BE2C (cell line): Measurements from ENCODE around the gene FAT3. TPM values are rescaled to one million over a fixed set of nuclear protein-coding genes. Genes with fewer than 3 reads are reported as not detected.
A peak's percentile ranks its signal among the peaks of the same experiment; 100 is the strongest.

Experiments
- DNase-seq: peaks from one replicate; pipeline ENCODE4 v3.0.0-alpha.2; 2020
- H3K27me3 ChIP-seq: fragments of 250-450 bp; sonication (Bioruptor Pico); 2 replicates; pipeline ENCODE4 v1.5.1; 2020; ENCODE audit warnings: mild to moderate bottlenecking
- H3K36me3 ChIP-seq: fragments of 250-450 bp; sonication (Bioruptor Pico); 2 replicates; pipeline ENCODE4 v1.5.1; 2020; ENCODE audit warnings: mild to moderate bottlenecking
- H3K4me1 ChIP-seq: fragments of 250-450 bp; sonication (Bioruptor Pico); 2 replicates; pipeline ENCODE4 v1.5.1; 2020
- H3K4me3 ChIP-seq: 2 replicates; pipeline ENCODE4 v1.5.1; 2011; ENCODE audit warnings: low read depth, low read length
- H3K9me3 ChIP-seq: fragments of 250-450 bp; sonication (Bioruptor Pico); 2 replicates; pipeline ENCODE4 v1.5.1; 2020
- CTCF ChIP-seq: IDR thresholded peaks from 2 replicates; pipeline ENCODE4 v1.5.1; 2012; ENCODE audit warnings: mild to moderate bottlenecking, low read depth, low read length
- polyA plus RNA-seq: library from polyadenylated mRNA; unstranded; fragments of >200 nt; gene quantifications from one replicate; pipeline ENCODE4 v1.2.1, GENCODE V29; 2012; ENCODE audit warnings: low read depth, missing spikeins; ENCODE audit not compliant: insufficient read length, insufficient read depth

Gene FAT3
- 0.39 TPM for polyA plus RNA-seq

DNA sequence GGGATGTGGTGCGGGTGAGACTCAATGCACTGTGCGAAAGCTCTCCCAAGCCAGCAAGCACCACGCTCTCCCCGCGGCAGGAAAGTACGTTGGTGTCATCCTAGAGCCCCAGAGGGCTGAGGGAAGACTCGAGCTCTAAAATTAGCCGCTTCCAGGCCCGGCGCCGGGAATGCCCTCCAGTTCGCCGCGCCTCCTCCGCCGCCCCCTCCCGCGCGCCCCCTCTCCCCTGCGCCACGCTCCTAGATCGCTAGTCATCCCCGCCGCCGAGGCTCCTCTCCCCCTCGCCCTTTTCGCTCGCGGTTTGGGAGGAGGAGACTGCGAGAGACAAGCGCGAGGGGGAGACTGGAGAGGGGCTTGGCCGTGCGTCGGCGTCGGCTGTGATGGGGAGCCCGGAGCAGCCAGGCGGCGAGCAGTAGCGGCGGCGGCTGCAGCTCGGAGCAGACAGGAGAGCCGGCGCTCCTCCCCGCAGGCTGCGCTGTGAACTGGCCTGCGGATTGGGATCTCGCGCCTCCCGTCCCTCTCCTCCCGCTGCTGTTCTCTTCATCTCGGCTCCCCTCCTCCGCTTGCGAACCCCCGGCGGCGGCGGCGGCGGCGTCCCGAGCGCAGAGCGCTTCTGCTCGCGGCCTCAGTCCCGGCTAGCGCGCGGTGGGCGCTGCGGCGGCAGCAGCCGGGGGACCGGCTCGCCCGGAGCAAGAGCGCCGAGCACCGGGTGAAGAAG is at the start of gene FAT3:
Gene FAT3, plus strand, starts transcription at position 412 of the 718 bp plus-strand sequence. CDS start 127,295 bp downstream, outside the sequence.
- peak; percentile 75 for DNase-seq

DNA sequence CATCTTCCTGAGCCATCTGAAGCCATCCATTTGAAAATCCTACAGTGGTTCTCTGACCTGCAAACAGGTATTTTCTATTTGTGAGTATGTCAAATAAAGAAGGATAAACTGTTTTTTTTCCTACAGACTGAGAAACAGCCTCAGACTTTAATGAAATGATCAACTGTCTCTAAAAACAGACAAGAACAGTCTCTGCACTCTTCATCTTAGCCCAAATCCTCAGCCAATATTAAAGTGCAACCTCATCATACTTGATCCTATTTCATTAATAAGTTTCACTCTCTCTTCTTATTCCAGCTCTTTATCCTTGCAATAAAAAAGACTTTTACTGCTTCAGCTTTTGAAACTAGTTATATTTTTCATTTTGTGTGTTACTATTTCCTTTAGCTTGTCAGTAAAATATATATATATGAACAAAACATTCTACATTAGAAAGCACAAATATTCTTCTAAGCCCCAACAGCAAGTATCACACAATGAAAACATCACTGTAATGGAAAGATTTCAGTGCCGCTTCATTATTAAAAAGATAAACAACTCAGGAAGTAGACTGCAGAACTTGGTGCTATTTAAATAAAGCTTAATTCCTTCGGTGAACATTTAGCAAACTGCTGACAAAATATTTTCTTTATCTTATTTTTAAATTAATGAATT is 45.5 kb upstream of the FAT3 start:
- DNase-seq, result no peak
- H3K4me3 ChIP-seq, result no peak overlapping the region

More for the DNA sequence above, at the start of gene FAT3:
- Histone ChIP-seq H3K4me3 (peak within 1 kb of the TSS; percentile 63), H3K36me3 (no peaks in the 10 kb centered on the region), H3K4me1 (peaks cover 3% of the 10 kb centered on the region), H3K27me3 (peaks cover 43% of the 10 kb centered on the region), H3K9me3 (no peaks in the 10 kb centered on the region)
- TF ChIP-seq CTCF, result no peak

DNA sequence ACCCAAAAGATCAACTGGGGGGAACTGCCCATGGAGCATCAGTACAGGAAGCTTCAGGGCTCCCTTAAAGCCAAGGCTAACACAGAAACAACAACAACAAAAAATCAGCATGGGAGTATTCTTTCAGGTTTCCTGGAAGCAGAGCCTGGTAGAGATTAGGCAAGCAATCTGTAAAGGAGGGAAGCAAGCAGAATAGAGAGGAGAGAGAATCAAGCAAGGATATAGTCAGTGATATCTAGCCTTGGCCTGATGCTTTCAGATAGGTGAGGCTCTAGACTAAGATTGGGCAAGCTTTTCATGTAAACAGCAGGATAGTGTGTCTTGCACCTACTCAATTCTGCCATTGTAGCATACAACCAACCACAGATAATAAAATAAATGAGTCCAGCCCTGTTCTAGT is 44.4 kb upstream of the FAT3 start:
- no peak for TF ChIP-seq CTCF

More for the DNA sequence above, 45.5 kb upstream of the FAT3 start:
- H3K27me3 ChIP-seq, result no peaks in the 10 kb centered on the region
- no peaks in the 10 kb centered on the region for H3K9me3 ChIP-seq
- H3K4me1 ChIP-seq, result no peaks in the 10 kb centered on the region
- no peak for TF ChIP-seq CTCF
- no peaks in the 10 kb centered on the region for H3K36me3 ChIP-seq

DNA sequence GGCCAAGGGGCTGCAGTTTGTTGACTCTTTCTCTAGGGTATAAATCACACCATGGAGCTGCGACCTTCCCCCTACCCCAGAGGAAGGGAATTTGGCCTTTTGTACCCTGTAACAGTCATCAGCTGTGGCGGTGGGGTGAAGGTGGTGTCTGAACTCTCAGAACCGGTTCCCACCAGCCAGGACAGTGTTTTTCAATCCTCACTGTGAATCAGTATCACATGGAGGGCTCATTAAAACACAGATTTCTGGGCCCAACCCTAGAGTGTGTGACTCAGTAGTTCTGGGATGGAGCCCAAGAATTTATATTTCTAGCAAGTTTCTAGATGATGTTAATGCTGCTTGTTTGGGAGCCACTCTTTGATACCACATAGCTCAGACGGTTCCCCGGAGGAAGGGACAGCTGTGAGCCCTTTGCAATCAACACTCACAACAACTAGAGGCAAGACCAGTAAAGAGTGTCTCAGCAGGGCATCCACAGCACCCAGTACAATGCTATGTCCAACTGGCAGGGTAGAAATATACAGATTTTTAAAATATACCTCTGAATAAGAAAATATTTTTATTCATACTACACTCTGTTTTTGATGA is 43.9 kb upstream of the FAT3 start:
- no peak for TF ChIP-seq CTCF
- Histone ChIP-seq H3K4me3 (no peak overlapping the region), H3K4me1 (no peaks in the 10 kb centered on the region), H3K36me3 (no peaks in the 10 kb centered on the region), H3K27me3 (no peaks in the 10 kb centered on the region), H3K9me3 (no peaks in the 10 kb centered on the region)
- no peak for DNase-seq

More for the DNA sequence above, 44.4 kb upstream of the FAT3 start:
- no peaks in the 10 kb centered on the region for H3K9me3 ChIP-seq
- H3K27me3 ChIP-seq, result no peaks in the 10 kb centered on the region
- H3K36me3 ChIP-seq, result no peaks in the 10 kb centered on the region
- no peak for DNase-seq
- H3K4me1 ChIP-seq, result no peaks in the 10 kb centered on the region
- no peak overlapping the region for H3K4me3 ChIP-seq

DNA sequence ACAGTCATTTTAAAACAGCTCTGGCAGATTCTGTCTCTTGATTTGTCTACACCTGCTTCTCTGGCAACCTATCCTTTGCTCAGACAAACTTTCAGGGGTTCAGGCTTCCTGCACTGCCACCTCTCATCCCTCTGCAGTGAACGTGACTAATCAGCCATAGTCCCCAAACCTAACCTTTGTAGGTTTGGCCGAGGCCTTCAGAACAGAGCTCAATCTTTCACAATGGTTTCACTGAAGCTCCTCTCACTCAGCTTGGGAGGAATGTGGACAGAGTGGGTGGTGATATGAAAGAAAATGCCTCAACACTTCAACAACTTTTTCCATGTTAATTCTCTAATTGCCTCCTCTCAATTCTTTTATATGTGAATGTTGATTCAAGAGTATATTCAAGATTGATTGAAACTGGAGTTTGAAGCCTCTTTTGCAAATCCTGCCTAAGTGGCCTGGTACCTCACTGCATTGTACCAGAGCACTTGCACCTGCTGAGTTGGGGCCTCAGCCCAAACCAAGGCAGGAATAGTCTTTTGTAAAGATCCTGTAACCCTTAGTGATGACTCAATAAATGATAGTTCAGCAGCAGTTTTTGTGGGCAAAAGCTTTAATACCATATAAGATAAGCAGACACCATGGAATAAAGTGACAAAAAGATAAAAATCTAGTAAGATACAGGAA is 33.9 kb upstream of the FAT3 start:
- DNase-seq, result no peak
- Histone ChIP-seq H3K4me3 (no peak overlapping the region), H3K9me3 (no peaks in the 10 kb centered on the region), H3K36me3 (no peaks in the 10 kb centered on the region), H3K27me3 (no peaks in the 10 kb centered on the region), H3K4me1 (no peaks in the 10 kb centered on the region)
- no peak for TF ChIP-seq CTCF
